HL-60 (cell line): Measurements from ENCODE around the gene SH2D3A.

ENCODE experiments used
- CTCF ChIP-seq: IDR thresholded peaks from one replicate; pipeline ENCODE4 v1.5.1; 2011; ENCODE audit warnings: low read length, control low read depth, inconsistent platforms; ENCODE audit not compliant: insufficient read depth
- GABPA ChIP-seq: IDR thresholded peaks from 2 replicates; pipeline ENCODE4 v1.6.1; 2012; ENCODE audit warnings: low read depth
- POLR2AphosphoS5 ChIP-seq: IDR thresholded peaks from 2 replicates; pipeline ENCODE4 v1.6.1; 2012; ENCODE audit warnings: low read depth
- TF ChIP-seq, protein P1 (sequence below): IDR thresholded peaks from 2 replicates; pipeline ENCODE4 v1.6.1; 2012; ENCODE audit warnings: low read depth; ENCODE audit not compliant: insufficient replicate concordance

GRCh38 chr19:6739883-6740588, 27.2 kb downstream of the SH2D3A start:
- TF ChIP-seq POLR2AphosphoS5 (no peak), CTCF (no peak), GABPA (no peak)
- TF ChIP-seq, protein P1, sequence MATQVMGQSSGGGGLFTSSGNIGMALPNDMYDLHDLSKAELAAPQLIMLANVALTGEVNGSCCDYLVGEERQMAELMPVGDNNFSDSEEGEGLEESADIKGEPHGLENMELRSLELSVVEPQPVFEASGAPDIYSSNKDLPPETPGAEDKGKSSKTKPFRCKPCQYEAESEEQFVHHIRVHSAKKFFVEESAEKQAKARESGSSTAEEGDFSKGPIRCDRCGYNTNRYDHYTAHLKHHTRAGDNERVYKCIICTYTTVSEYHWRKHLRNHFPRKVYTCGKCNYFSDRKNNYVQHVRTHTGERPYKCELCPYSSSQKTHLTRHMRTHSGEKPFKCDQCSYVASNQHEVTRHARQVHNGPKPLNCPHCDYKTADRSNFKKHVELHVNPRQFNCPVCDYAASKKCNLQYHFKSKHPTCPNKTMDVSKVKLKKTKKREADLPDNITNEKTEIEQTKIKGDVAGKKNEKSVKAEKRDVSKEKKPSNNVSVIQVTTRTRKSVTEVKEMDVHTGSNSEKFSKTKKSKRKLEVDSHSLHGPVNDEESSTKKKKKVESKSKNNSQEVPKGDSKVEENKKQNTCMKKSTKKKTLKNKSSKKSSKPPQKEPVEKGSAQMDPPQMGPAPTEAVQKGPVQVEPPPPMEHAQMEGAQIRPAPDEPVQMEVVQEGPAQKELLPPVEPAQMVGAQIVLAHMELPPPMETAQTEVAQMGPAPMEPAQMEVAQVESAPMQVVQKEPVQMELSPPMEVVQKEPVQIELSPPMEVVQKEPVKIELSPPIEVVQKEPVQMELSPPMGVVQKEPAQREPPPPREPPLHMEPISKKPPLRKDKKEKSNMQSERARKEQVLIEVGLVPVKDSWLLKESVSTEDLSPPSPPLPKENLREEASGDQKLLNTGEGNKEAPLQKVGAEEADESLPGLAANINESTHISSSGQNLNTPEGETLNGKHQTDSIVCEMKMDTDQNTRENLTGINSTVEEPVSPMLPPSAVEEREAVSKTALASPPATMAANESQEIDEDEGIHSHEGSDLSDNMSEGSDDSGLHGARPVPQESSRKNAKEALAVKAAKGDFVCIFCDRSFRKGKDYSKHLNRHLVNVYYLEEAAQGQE: no peak
